A549 (cell line): ENCODE results near the gene AKR7A2. TPM values are rescaled to one million over a fixed set of nuclear protein-coding genes. Genes with fewer than 3 reads are reported as not detected.

Experiments
- ATAC-seq, 2 experiments: fragments of 200-7000 bp in 1 of 2; fragments of >200 bp in 1 of 2; cut with Nextera tagmentation in 1 of 2; cut with Tn5 transposase in 1 of 2; 3 replicates each; pipeline versions ENCODE4 v1.8.0 to v1.9.1; 2018 to 2020; ENCODE audit warnings: mild to moderate bottlenecking in 1 of 2, moderate library complexity in 1 of 2
- CTCF ChIA-PET: fragments of 300-600 bp; sonication (Branson Sonifier 250); formaldehyde crosslinking; extraction: SDS; loops from one replicate; lab custom pipeline; 2021; ENCODE audit warnings: antibody characterized with exemption, inconsistent platforms; lab: Yijun Ruan, JAX
- POLR2A ChIA-PET: fragments of 350-600 bp; formaldehyde crosslinking; extraction: SDS; loops from one replicate; lab custom pipeline; 2021; ENCODE audit warnings: antibody characterized with exemption, inconsistent platforms; lab: Yijun Ruan, JAX
- DNase-seq, 2 experiments: peaks; one replicate each; pipeline versions ENCODE4 v3.0.0 to v3.0.0-alpha.2; 2011 to 2016; ENCODE audit warnings: low read depth in 1 of 2, low spot score in 1 of 2
- FAIRE-seq: peaks from 2 replicates; lab custom pipeline; 2011; peaks lifted over from hg19 to GRCh38; lab: Jason Lieb, UNC
- H3K27ac ChIP-seq, 2 experiments: fragments of >200 bp; sonication (Bioruptor Twin); formaldehyde crosslinking; 3 replicates each; pipeline ENCODE4 v1.5.1; 2016 to 2017
- H3K4me1 ChIP-seq: fragments of >200 bp; sonication (Bioruptor Twin); formaldehyde crosslinking; 3 replicates; pipeline ENCODE4 v1.6.1; 2016
- H3K4me2 ChIP-seq: fragments of >200 bp; sonication (Bioruptor Twin); formaldehyde crosslinking; 3 replicates; pipeline ENCODE4 v1.6.1; 2016
- H3K4me3 ChIP-seq: fragments of >200 bp; sonication (Bioruptor Twin); formaldehyde crosslinking; 3 replicates; pipeline ENCODE4 v1.5.1; 2016
- H3K9me3 ChIP-seq: fragments of >200 bp; sonication (Bioruptor Twin); formaldehyde crosslinking; 3 replicates; pipeline ENCODE4 v1.6.1; 2016
- BHLHE40 ChIP-seq: IDR thresholded peaks from 2 replicates; pipeline ENCODE4 v1.6.1; 2012; ENCODE audit warnings: low read depth, low read length, inconsistent platforms
- CBX2 ChIP-seq: fragments of 200-600 bp; sonication (generic); IDR thresholded peaks from 2 replicates; pipeline ENCODE4 v1.6.1; 2016; ENCODE audit warnings: low read depth, mild to moderate bottlenecking, borderline replicate concordance
- E2F6 ChIP-seq: IDR thresholded peaks from 2 replicates; pipeline ENCODE4 v1.6.1; 2012; ENCODE audit warnings: low read depth, borderline replicate concordance
- ELK1 ChIP-seq: fragments of 150-350 bp; IDR thresholded peaks from 2 replicates; pipeline ENCODE4 v1.6.1; 2014; ENCODE audit warnings: low read depth, mild to moderate bottlenecking, low read length
- ESRRA ChIP-seq: fragments of 150-350 bp; IDR thresholded peaks from 2 replicates; pipeline ENCODE4 v1.6.1; 2014; ENCODE audit warnings: mild to moderate bottlenecking, low read length, borderline replicate concordance
- GATA3 ChIP-seq: IDR thresholded peaks from 2 replicates; pipeline ENCODE4 v1.6.1; 2012; ENCODE audit warnings: borderline replicate concordance
- HDAC2 ChIP-seq: fragments of 200-600 bp; sonication (generic); IDR thresholded peaks from 2 replicates; pipeline ENCODE4 v1.6.1; 2016
- HOXA7 ChIP-seq: fragments of 250-450 bp; sonication (Bioruptor Pico); IDR thresholded peaks from 2 replicates; pipeline ENCODE4 v1.5.0; 2020; ENCODE audit warnings: mild to moderate bottlenecking, moderate library complexity
- HOXB13 ChIP-seq: fragments of 250-450 bp; sonication (Bioruptor Pico); IDR thresholded peaks from 2 replicates; pipeline ENCODE4 v1.5.0; 2020; ENCODE audit warnings: low read depth, mild to moderate bottlenecking, moderate library complexity
- HOXB5 ChIP-seq: fragments of 250-450 bp; sonication (Bioruptor Pico); IDR thresholded peaks from 2 replicates; pipeline ENCODE4 v1.5.0; 2020; ENCODE audit warnings: mild to moderate bottlenecking, moderate library complexity
- JUNB ChIP-seq: fragments of >200 bp; sonication (Bioruptor Twin); formaldehyde crosslinking; IDR thresholded peaks from 2 replicates; pipeline ENCODE4 v1.6.1; 2016
- KDM1A ChIP-seq: fragments of 200-600 bp; sonication (generic); IDR thresholded peaks from 2 replicates; pipeline ENCODE4 v1.6.1; 2016; ENCODE audit warnings: low read depth, mild to moderate bottlenecking
- MAFK ChIP-seq: fragments of 450-650 bp; IDR thresholded peaks from 2 replicates; pipeline ENCODE4 v1.6.1; 2014; ENCODE audit not compliant: partially characterized antibody
- MAZ ChIP-seq: fragments of 150-350 bp; IDR thresholded peaks from 2 replicates; pipeline ENCODE4 v1.6.1; 2014; ENCODE audit warnings: antibody characterized with exemption, low read depth, low read length, borderline replicate concordance
- NFE2L2 ChIP-seq: fragments of 150-350 bp; conservative IDR thresholded peaks from 2 replicates; pipeline ENCODE4 v1.6.1; 2014; ENCODE audit warnings: low read length
- NR3C1 ChIP-seq: fragments of >200 bp; sonication (Bioruptor Twin); formaldehyde crosslinking; IDR thresholded peaks from 3 replicates; pipeline ENCODE4 v1.6.1; 2017
- PBX3 ChIP-seq: IDR thresholded peaks from 2 replicates; pipeline ENCODE4 v1.6.1; 2012
- POLR2A ChIP-seq: IDR thresholded peaks from 2 replicates; pipeline ENCODE4 v1.6.1; 2012; ENCODE audit warnings: mild to moderate bottlenecking, low read length
- POLR2AphosphoS2 ChIP-seq: conservative IDR thresholded peaks from 2 replicates; pipeline ENCODE4 v1.6.1; 2012; ENCODE audit warnings: low read length, improper control_type of control experiment, inconsistent platforms
- SREBF2 ChIP-seq: fragments of 450-650 bp; IDR thresholded peaks from 2 replicates; pipeline ENCODE4 v1.6.1; 2014; ENCODE audit warnings: mild to moderate bottlenecking, moderate library complexity
- TP53 ChIP-seq: fragments of 250-450 bp; sonication (Bioruptor Pico); IDR thresholded peaks from 2 replicates; pipeline ENCODE4 v1.5.0; 2021; ENCODE audit warnings: mild to moderate bottlenecking, moderate library complexity
- ZC3H11A ChIP-seq: fragments of 450-650 bp; IDR thresholded peaks from 2 replicates; pipeline ENCODE4 v1.6.1; 2014; ENCODE audit warnings: antibody characterized with exemption, mild to moderate bottlenecking
- ZFP36 ChIP-seq: fragments of 450-650 bp; IDR thresholded peaks from 2 replicates; pipeline ENCODE4 v1.6.1; 2014; ENCODE audit warnings: borderline replicate concordance; ENCODE audit not compliant: partially characterized antibody
- ZSCAN20 ChIP-seq: fragments of 250-450 bp; sonication (Bioruptor Pico); IDR thresholded peaks from 2 replicates; pipeline ENCODE4 v1.8.0; 2022; ENCODE audit warnings: mild to moderate bottlenecking, moderate library complexity
- WGBS: methylation state at CpG from one replicate; pipeline ENCODE4 v1.1.6; 2017; ENCODE audit errors: missing lambda C conversion rate; 5-methylcytosine and 5-hydroxymethylcytosine counted together
- polyA plus RNA-seq, 4 experiments: library from polyadenylated mRNA; depleted of rRNA in 3 of 4; stranded (reverse); fragments of >200 nt; fragmentation: RNase III in 1 of 4; extraction: RNeasy Plus Mini Kit Qiagen cat#74134 plus additional on column Dnase treatment in 1 of 4; gene quantifications; 2 replicates in 3 of 4; 3 replicates in 1 of 4; pipeline ENCODE4 v1.2.3, GENCODE V29; 2011 to 2017
- TF ChIP-seq, protein P1 (sequence below): fragments of >200 bp; sonication (Bioruptor Twin); formaldehyde crosslinking; IDR thresholded peaks from 3 replicates; pipeline ENCODE4 v1.6.1; 2016
- TF ChIP-seq, protein P2 (sequence below): fragments of 250-450 bp; sonication (Bioruptor Pico); IDR thresholded peaks from 2 replicates; pipeline ENCODE4 v1.5.0; 2021; ENCODE audit warnings: mild to moderate bottlenecking, moderate library complexity, borderline replicate concordance
- TF ChIP-seq, protein P3 (sequence below): IDR thresholded peaks from 2 replicates; pipeline ENCODE4 v1.6.1; 2012
- TF ChIP-seq, protein P4 (sequence below): fragments of >200 bp; sonication (Bioruptor Twin); formaldehyde crosslinking; IDR thresholded peaks from 3 replicates; pipeline ENCODE4 v1.5.1; 2016
- TF ChIP-seq, protein P5 (sequence below): fragments of 200-600 bp; sonication (generic); IDR thresholded peaks from 2 replicates; pipeline ENCODE4 v1.6.1; 2016; ENCODE audit warnings: antibody characterized with exemption, mild to moderate bottlenecking, moderate library complexity

AKR7A2 gene
- polyA plus RNA-seq, 2 of the 4 experiments (the other 2 are of a cell fraction), result 22.2 to 31.4 TPM

DNA sequence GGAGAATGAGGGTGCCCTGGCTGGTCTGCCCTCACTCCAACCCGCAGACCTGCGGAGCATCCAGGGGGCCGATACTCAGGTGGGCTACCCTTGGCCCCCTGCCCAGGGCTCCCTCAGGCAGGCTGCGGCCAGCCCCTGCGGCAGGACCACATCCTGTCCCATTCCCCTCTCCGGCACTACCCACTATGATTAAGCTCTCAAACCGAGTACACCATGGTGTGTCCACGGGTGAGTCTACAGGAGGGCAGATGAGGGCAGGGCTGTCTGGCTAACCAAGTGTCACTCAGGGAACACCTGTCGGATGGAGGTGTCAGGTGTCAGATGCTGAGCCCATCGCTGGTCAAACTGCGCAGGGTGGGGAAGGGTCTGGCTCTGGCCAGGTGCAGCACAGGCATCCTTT is 47.4 kb upstream of the AKR7A2 start:
- no peak overlapping the region for H3K27ac ChIP-seq
- ATAC-seq (no peak), FAIRE-seq (no peak), DNase-seq (no peak)
- WGBS, result 90% methylated on average over 4 of the region's 11 CpGs
- no peak overlapping the region for H3K4me2 ChIP-seq
- TF ChIP-seq MAFK, result no peak
- no peak for TF ChIP-seq ESRRA
- no peak for TF ChIP-seq KDM1A
- no peak for TF ChIP-seq HDAC2
- TF ChIP-seq BHLHE40, result no peak
- TF ChIP-seq POLR2AphosphoS2, result no peak
- no peak for TF ChIP-seq SREBF2
- TF ChIP-seq, protein P1, sequence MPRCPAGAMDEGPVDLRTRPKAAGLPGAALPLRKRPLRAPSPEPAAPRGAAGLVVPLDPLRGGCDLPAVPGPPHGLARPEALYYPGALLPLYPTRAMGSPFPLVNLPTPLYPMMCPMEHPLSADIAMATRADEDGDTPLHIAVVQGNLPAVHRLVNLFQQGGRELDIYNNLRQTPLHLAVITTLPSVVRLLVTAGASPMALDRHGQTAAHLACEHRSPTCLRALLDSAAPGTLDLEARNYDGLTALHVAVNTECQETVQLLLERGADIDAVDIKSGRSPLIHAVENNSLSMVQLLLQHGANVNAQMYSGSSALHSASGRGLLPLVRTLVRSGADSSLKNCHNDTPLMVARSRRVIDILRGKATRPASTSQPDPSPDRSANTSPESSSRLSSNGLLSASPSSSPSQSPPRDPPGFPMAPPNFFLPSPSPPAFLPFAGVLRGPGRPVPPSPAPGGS, result no peak
- no peak for TF ChIP-seq NR3C1
- no peak for TF ChIP-seq CBX2
- TF ChIP-seq HOXA7 (CRISPR knock-in tag), result no peak
- TF ChIP-seq, protein P2, sequence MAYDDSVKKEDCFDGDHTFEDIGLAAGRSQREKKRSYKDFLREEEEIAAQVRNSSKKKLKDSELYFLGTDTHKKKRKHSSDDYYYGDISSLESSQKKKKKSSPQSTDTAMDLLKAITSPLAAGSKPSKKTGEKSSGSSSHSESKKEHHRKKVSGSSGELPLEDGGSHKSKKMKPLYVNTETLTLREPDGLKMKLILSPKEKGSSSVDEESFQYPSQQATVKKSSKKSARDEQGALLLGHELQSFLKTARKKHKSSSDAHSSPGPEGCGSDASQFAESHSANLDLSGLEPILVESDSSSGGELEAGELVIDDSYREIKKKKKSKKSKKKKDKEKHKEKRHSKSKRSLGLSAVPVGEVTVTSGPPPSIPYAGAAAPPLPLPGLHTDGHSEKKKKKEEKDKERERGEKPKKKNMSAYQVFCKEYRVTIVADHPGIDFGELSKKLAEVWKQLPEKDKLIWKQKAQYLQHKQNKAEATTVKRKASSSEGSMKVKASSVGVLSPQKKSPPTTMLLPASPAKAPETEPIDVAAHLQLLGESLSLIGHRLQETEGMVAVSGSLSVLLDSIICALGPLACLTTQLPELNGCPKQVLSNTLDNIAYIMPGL (CRISPR knock-in tag), result no peak
- no peak for TF ChIP-seq NFE2L2
- no peak for TF ChIP-seq POLR2A
- no peak for TF ChIP-seq HOXB13 (CRISPR knock-in tag)
- no peak for TF ChIP-seq JUNB
- TF ChIP-seq ELK1, result no peak
- TF ChIP-seq PBX3, result no peak
- no peak for TF ChIP-seq E2F6
- TF ChIP-seq MAZ, result no peak
- H3K4me1 ChIP-seq, result no peaks in the 10 kb centered on the region
- H3K9me3 ChIP-seq, result no peaks in the 10 kb centered on the region
- ChIA-PET POLR2A (interaction anchor here (1.1 kb wide), 1 partner anchor 8 kb away, joined by 9 read pairs; no protein-coding TSS in a partner anchor), CTCF (interaction anchor here (0.6 kb wide), 1 partner anchor 162 kb away, joined by 3 read pairs; no protein-coding TSS in a partner anchor)
- no peak overlapping the region for H3K4me3 ChIP-seq

DNA sequence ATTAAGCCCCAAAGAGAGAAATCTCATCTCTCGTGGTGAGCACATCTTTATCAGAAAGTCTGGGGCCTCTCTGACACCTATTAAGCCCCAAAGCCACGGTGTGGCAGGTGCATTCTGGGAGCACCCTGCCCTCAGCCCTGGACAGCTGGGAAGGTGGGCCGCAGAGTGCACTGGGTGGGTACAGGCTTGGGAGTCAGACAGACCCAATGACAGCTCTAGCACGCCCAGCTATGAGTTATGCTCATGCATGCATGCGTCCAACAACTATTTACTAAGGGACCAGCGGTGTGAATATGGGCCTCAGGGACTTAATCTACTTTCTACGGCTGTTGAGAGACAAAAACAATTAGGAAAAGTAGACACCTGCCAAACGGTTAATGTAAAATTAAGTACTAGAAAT is 46.8 kb upstream of the AKR7A2 start:
- 94% methylated on average over 8 of the region's 8 CpGs for WGBS
- CTCF ChIA-PET, result interaction anchor here (0.6 kb wide), 1 partner anchor 161 kb away, joined by 3 read pairs; no protein-coding TSS in a partner anchor
- Histone ChIP-seq H3K9me3 (no peaks in the 10 kb centered on the region), H3K4me1 (no peaks in the 10 kb centered on the region), H3K4me3 (no peak overlapping the region), H3K4me2 (no peak overlapping the region), H3K27ac (no peak overlapping the region)
- no peak for DNase-seq
- POLR2A ChIA-PET, result interaction anchor here (1.1 kb wide), 1 partner anchor 9 kb away, joined by 9 read pairs; no protein-coding TSS in a partner anchor
- no peak for ATAC-seq
- FAIRE-seq, result no peak
- TF ChIP-seq ZC3H11A, result no peak
- no peak for TF ChIP-seq GATA3
- TF ChIP-seq, protein P3, sequence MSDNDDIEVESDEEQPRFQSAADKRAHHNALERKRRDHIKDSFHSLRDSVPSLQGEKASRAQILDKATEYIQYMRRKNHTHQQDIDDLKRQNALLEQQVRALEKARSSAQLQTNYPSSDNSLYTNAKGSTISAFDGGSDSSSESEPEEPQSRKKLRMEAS, result no peak
- no peak for TF ChIP-seq ZFP36
- no peak for TF ChIP-seq TP53 (CRISPR knock-in tag)
- no peak for TF ChIP-seq HOXB5 (CRISPR knock-in tag)
- TF ChIP-seq, protein P4, sequence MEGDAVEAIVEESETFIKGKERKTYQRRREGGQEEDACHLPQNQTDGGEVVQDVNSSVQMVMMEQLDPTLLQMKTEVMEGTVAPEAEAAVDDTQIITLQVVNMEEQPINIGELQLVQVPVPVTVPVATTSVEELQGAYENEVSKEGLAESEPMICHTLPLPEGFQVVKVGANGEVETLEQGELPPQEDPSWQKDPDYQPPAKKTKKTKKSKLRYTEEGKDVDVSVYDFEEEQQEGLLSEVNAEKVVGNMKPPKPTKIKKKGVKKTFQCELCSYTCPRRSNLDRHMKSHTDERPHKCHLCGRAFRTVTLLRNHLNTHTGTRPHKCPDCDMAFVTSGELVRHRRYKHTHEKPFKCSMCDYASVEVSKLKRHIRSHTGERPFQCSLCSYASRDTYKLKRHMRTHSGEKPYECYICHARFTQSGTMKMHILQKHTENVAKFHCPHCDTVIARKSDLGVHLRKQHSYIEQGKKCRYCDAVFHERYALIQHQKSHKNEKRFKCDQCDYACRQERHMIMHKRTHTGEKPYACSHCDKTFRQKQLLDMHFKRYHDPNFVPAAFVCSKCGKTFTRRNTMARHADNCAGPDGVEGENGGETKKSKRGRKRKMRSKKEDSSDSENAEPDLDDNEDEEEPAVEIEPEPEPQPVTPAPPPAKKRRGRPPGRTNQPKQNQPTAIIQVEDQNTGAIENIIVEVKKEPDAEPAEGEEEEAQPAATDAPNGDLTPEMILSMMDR, result no peak
- no peak for TF ChIP-seq MAZ
- no peak for TF ChIP-seq ZSCAN20 (CRISPR knock-in tag)
- TF ChIP-seq, protein P5, sequence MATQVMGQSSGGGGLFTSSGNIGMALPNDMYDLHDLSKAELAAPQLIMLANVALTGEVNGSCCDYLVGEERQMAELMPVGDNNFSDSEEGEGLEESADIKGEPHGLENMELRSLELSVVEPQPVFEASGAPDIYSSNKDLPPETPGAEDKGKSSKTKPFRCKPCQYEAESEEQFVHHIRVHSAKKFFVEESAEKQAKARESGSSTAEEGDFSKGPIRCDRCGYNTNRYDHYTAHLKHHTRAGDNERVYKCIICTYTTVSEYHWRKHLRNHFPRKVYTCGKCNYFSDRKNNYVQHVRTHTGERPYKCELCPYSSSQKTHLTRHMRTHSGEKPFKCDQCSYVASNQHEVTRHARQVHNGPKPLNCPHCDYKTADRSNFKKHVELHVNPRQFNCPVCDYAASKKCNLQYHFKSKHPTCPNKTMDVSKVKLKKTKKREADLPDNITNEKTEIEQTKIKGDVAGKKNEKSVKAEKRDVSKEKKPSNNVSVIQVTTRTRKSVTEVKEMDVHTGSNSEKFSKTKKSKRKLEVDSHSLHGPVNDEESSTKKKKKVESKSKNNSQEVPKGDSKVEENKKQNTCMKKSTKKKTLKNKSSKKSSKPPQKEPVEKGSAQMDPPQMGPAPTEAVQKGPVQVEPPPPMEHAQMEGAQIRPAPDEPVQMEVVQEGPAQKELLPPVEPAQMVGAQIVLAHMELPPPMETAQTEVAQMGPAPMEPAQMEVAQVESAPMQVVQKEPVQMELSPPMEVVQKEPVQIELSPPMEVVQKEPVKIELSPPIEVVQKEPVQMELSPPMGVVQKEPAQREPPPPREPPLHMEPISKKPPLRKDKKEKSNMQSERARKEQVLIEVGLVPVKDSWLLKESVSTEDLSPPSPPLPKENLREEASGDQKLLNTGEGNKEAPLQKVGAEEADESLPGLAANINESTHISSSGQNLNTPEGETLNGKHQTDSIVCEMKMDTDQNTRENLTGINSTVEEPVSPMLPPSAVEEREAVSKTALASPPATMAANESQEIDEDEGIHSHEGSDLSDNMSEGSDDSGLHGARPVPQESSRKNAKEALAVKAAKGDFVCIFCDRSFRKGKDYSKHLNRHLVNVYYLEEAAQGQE, result no peak
